Sciatic nerve (tissue), 1 donor: ENCODE data around the gene ANKRD61. TPM values are rescaled to one million over a fixed set of nuclear protein-coding genes. Genes with fewer than 3 reads are reported as not detected.

ENCODE experiments used
- total RNA-seq: library from RNA; stranded (reverse); fragmentation: NEBNext Ultra II Directional; extraction: Animal tissue kit (Norgen Biotek cat#: 25700); gene quantifications from one replicate; pipeline ENCODE4 v1.2.1, GENCODE V29; 2021
- donor health status: DM: no; HTN: no; CAD: no.

ANKRD61 gene
- total RNA-seq, 1 donor from 2014 or later: 0.27 TPM

Other genes starting within 250 kb of the ANKRD61 start
- 41.7 TPM for gene RNF216, start 249.7 kb upstream of the ANKRD61 start, total RNA-seq
- not detected for gene OCM, start 150.6 kb upstream of the ANKRD61 start, total RNA-seq
- gene CCZ1, start 132.6 kb upstream of the ANKRD61 start, total RNA-seq: 74.7 TPM
- gene RSPH10B, start 60.7 kb upstream of the ANKRD61 start, total RNA-seq: 0.27 TPM
- gene PMS2, start 22.3 kb upstream of the ANKRD61 start, total RNA-seq: 9.9 TPM
- gene AIMP2, start 22.1 kb upstream of the ANKRD61 start, total RNA-seq: 15.2 TPM
- gene EIF2AK1, start 27.8 kb downstream of the ANKRD61 start, total RNA-seq: 69.1 TPM
- gene USP42, start 73.6 kb downstream of the ANKRD61 start, total RNA-seq: 13.6 TPM
- 56.9 TPM for gene CYTH3, start 241.2 kb downstream of the ANKRD61 start, total RNA-seq